NCI-H69 (cell line): ENCODE measurements around the gene DARS2.
A peak's percentile ranks its signal among the peaks of the same experiment; 100 is the strongest.
"Not testable (repeated sequence)": the region's sequence is repeated elsewhere in the genome, so short reads cannot be mapped to it uniquely, and the experiment has no call there.

Experiments used
- DNase-seq: peaks from one replicate; lab custom pipeline; 2025; lab: John Stamatoyannopoulos, UW

The DARS2 gene

DNA sequence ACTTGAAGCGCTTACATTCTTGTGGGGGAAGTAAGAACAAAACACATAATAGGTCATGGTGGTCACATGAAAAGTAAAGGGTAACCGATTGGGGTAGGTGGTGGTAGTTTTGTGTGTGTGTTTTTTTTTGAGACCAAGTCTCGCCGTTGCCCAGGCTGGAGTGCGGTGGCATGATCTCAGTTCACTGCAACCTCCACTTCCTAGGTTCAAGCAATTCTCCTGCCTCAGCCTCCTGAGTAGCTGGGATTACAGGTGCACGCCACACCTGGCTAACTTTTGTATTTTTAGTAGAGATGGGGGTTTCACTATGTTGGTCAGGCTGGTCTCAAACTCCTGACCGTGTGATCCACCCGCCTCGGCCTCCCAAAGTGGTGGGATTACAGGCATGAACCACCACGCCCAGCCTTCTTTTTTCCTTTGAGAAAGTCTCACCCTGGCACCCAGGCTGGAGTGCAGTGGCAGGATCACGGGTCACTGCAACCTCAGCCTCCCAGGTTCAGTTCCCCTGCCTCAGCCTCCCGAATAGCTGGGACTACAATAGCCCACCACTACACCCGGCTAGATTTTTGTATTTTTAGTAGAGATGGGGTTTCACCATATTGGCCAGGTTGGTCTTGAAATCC, 37.8 kb downstream of the DARS2 start:
- not testable (repeated sequence) for DNase-seq

- no peak for DNase-seq
Measured at GRCh38 chr1:173862769-173863223, 38.3 kb downstream of the DARS2 start.

GRCh38 chr1:173863224-173864161, 39.0 kb downstream of the DARS2 start:
- DNase-seq, result no peak

DNA sequence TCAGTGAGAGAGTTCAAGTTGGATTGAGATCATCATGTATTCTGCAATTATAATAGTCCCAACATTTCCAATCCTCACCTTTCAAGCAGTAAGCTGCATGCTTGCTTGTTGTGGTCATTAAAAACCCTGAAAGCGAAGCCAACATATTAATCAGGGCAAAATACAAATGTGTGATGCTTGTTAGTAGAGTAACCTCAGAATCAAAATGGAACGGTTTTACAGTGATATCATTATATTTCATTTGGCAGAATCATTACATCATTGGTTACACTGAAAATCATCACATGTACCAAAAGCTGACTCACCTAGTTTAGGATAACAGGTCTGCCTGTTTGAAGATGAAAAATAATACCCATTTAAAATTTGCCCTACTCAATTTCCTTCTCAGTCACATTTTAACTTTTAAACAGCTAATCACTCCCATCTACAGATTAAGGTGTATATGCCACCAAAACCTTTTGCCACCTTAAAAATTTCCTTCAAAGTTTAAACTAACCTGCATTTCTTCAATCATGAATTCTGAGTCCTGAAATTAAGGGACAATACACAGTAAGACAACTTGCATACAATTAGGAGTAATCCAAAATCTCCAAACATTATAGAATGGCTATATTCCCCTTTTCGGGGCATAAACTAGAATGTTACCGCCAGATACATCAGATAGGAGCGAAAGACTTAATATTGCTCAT, 39.9 kb downstream of the DARS2 start:
- DNase-seq, result no peak

DNA sequence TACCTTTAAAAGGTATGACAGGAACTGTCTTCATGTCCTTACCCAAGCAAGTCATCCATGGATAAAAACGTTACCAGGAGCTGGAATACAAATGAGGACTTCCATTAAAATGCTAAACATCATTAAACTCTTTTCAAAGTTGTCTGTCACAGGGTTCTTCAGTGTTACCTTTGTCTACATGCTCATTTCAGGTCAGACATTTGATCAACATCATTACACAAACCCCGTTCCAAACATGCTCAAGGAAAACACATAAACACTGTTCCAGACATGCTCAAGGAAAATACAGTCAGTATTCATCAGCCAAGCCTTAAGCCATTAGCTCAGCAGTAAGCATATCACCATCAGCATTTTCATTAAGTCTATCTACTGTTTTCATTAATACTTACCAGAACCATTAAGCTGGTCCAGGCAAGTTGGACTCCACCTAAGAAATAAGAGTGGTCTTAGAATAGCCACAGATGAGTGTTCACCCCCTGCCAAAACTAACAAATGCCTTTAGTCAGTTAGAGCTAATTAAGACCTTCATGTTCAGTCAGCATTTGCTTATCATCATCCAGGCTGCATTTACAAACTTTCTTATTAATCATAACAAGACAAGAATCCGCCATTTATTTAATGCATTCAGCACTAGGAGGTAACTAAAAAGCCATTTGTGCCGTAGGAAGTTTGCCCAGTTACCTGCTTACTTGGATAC, 41.1 kb downstream of the DARS2 start:
- no peak for DNase-seq

DNA sequence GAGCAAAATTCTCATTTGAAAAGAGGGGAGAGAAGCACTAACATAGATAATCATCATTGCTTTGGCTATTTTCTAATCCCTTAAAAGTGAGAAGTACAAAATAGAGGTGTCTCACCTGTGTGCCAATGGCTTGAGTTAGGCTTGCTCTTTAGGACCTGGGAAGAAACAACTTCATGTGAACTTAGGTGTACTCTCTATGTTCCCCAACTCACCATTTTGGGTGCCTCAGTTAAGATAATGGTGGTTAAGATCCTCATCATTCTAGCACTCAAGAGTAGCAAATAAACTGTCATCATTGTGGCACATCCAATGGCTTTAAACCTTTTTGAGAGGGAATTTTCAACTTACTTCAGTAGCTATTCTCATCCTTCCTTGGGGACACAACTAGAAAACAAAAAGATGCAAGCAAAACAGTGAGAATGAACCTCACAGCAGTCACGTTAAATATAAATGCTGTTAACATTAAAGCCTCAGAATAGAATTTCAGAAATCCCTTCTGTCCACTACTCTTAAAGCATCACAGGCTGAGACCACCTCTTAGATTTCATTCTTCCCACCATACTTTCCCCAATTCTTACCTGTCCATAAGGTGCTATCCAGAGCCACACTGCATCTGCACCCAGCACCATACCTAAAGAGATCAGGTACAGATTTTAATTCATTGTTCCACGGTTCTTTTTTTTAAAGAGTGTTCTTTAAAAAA, 42.1 kb downstream of the DARS2 start:
- DNase-seq, result peak; percentile 14

GRCh38 chr1:173867141-173867752, 42.8 kb downstream of the DARS2 start:
- DNase-seq, result no peak

DNA sequence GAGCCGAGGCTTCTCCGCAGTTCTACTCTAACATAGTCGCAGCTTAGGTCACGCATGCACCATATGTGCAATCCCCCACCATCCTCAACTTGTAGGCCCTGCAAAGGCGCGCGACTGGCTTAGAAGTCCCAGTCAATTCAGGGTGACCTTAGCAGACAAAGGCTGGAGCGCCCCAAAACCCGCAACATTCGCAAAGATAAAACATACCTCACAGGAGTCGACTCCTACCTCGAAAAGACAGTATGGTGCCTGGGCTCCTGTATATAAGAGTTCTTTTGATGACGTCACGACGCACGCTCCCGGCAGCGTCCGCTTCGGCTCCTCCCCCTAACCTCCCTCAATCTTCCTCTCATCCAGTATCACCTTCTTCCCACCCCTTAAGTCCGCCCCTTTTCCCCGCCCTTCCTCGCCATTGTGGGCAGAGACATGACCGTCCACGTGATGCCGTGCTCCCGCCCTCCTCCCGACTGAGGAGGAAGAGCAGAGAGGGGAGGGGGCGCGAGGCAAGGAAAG, 43.3 kb downstream of the DARS2 start, which contains the start of gene GAS5:
Gene GAS5 (minus strand): TSS at position 237 of the 513 bp plus-strand sequence.
- DNase-seq, result peak; percentile 100

- DNase-seq, result peak; percentile 95
Measured at GRCh38 chr1:173868266-173869020, 44.0 kb downstream of the DARS2 start, which contains the start of gene ZBTB37. Gene ZBTB37 (plus strand): TSS chr1:173868380. CDS start chr1:173870226, 1,846 bp downstream.

DNA sequence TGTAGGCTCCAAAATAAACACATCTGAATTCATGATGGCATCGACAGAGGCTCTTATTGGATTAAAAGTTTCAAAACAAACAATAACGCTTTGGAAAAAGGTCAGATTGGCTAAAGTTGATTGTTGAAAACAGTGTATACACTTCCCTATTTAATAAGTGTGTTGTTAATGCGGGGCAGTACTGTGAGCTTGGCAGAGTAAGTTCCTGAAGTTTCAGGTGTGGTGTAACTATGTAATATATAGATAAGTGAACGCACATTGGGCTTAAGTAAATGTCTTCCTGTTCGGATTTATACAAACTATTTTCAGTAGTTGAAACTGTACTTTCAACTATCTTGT, 44.5 kb downstream of the DARS2 start:
- no peak for DNase-seq

DNA sequence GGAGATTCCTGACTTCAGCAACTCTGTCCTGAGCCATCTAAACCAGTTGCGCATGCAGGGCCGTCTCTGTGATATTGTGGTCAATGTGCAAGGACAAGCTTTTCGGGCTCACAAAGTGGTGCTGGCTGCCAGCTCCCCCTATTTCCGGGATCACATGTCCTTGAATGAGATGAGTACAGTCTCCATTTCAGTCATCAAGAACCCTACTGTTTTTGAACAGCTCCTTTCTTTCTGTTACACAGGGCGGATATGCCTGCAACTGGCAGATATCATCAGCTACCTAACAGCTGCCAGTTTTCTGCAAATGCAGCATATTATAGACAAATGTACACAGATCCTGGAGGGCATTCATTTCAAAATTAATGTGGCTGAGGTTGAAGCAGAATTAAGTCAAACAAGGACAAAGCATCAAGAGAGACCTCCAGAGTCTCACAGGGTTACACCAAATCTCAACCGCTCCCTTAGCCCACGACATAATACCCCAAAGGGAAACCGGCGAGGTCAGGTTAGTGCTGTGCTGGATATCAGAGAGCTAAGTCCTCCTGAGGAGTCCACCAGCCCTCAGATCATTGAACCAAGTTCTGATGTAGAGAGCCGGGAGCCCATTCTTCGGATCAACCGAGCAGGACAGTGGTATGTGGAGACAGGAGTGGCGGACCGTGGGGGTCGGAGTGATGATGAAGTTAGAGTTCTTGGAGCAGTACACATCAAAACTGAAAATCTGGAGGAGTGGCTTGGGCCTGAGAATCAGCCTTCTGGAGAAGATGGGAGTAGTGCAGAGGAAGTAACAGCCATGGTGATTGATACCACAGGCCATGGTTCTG, 46.0 kb downstream of the DARS2 start:
- DNase-seq, result peak; percentile 12

DNA sequence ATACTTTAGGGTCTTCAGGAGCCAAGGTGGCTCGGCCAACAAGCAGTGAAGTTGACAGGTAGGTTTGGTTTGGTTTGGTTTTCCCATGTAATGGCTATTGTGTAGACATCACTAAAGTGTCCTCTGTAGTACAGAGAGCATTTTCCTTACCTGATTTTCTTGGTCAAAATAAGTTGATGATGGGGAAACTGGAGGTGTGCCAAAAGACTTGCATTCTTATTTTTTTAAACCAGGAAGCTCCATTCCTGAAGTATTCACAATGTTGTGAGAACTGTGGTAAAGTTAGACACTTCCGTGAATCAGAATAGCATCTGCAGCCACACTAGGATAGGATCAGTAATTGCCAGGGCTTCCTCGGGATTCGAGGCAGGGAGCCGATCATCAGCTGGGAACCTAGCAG, 46.6 kb downstream of the DARS2 start:
- DNase-seq, result no peak

GRCh38 chr1:173871500-173871899, 47.0 kb downstream of the DARS2 start:
- no peak for DNase-seq

- no peak for DNase-seq
Measured at GRCh38 chr1:173876732-173877131, 52.3 kb downstream of the DARS2 start.

DNA sequence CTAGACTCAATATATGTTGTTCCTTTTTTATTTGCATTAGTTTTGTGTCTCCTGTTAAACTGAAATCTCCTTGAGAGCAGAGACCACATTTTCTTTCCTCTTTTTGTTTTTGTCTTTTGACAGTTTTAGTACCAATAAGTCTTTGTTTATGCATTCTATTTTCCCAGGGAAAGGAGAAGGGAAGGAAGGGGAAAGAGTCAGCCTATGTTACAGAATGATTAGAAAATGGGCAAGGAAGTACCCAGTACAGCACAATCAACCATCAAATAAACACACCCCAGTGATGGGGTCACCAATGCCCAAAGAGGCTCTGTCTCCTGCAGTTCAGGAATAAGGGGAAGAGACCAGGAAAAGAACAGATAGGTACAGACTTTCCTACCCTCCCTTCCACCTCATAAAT, 53.8 kb downstream of the DARS2 start:
- DNase-seq, result no peak

DNA sequence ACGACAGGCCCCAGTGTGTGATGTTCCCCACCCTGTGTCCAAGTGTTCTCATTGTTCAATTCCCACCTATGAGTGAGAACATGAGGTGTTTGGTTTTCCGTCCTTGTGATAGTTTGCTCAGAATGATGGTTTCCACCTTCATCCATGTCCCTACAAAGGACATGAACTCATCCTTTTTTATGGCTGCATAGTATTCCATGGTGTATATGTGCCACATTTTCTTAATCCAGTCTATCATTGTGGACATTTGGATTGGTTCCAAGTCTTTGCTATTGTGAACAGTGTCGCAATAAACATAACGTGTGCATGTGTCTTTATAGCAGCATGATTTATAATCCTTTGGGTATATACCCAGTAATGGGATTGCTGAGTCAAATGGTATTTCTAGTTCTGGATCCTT, 56.6 kb downstream of the DARS2 start:
- DNase-seq, result not testable (repeated sequence)

- no peak for DNase-seq
Measured at GRCh38 chr1:173884701-173885100, 60.2 kb downstream of the DARS2 start.

- DNase-seq, result no peak
Measured at GRCh38 chr1:173886746-173887611, 62.5 kb downstream of the DARS2 start.
